Measurements from ENCODE around the gene DAB1.

DNA sequence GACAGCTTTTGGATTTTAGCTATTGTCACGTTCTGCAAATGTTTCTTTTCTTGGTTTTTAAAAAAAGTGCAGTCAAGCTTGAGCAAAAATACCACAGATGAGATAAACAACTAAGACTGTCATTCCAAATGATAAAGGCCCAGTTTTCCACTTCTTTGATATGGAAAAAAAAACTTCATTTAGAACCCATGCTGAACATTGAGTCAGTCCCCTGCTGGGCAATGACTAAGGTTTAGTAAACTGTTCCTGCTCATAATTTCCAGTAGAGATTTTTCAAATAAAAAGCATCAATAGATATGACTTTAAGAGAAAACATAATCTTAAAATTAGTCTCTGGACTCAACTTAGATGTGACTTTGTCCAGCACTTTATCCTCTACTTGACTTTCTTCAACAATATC, 290.2 kb downstream of the DAB1 start:
- TF ChIP-seq, protein P1, sequence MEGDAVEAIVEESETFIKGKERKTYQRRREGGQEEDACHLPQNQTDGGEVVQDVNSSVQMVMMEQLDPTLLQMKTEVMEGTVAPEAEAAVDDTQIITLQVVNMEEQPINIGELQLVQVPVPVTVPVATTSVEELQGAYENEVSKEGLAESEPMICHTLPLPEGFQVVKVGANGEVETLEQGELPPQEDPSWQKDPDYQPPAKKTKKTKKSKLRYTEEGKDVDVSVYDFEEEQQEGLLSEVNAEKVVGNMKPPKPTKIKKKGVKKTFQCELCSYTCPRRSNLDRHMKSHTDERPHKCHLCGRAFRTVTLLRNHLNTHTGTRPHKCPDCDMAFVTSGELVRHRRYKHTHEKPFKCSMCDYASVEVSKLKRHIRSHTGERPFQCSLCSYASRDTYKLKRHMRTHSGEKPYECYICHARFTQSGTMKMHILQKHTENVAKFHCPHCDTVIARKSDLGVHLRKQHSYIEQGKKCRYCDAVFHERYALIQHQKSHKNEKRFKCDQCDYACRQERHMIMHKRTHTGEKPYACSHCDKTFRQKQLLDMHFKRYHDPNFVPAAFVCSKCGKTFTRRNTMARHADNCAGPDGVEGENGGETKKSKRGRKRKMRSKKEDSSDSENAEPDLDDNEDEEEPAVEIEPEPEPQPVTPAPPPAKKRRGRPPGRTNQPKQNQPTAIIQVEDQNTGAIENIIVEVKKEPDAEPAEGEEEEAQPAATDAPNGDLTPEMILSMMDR (IDR thresholded peaks at IDR 0.05; ENCODE audit: low read length): no peak
- no peak for TF ChIP-seq EZH2 (IDR thresholded peaks at IDR 0.05; ENCODE audit: borderline replicate concordance, low read length)

Measured in OCI-LY1 (cell line).